HT-29 (cell line): Measurements from ENCODE around the gene VEZF1. TPM values are rescaled to one million over a fixed set of nuclear protein-coding genes. Genes with fewer than 3 reads are reported as not detected.

Source experiments
- DNase-seq: peaks from one replicate; pipeline ENCODE4 v3.0.0-alpha.2; 2015; ENCODE audit warnings: low spot score
- small RNA-seq: library from RNA; depleted of rRNA; stranded (forward); fragments of <200 nt; gene quantifications from one replicate; pipeline ENCODE3, GENCODE V24; 2014
- total RNA-seq: library from RNA; depleted of rRNA; stranded (reverse); fragments of >200 nt; shearing (Covaris generic); gene quantifications from 2 replicates; pipeline ENCODE4 v1.2.3, GENCODE V29; 2014; rRNA removed

The VEZF1 gene
- total RNA-seq, 1 experiment from 2014 or later, result 47.5 TPM

- no peak for DNase-seq
Measured at GRCh38 chr17:57929386-57929785, 58.7 kb downstream of the VEZF1 start.

- DNase-seq, result no peak
Measured at GRCh38 chr17:57928928-57929327, 59.1 kb downstream of the VEZF1 start.

GRCh38 chr17:57927048-57927723 is 60.9 kb downstream of the VEZF1 start:
- DNase-seq, result no peak

DNA sequence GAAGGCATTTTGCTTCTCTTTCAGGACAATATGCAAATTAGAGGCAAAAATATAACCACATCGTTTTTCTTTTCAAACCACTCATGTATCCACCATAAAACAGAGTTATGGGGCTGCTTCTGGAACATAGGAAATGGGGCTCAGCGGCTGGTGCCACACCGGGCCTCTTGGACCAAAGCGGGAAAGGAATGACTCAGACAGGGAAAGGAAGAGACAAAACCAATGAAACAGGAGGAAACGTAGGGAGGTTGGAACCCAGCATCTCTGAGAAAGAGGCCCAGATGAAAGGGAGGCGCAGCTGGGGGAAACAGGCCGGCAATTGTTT is 61.4 kb downstream of the VEZF1 start:
- no peak for DNase-seq

DNA sequence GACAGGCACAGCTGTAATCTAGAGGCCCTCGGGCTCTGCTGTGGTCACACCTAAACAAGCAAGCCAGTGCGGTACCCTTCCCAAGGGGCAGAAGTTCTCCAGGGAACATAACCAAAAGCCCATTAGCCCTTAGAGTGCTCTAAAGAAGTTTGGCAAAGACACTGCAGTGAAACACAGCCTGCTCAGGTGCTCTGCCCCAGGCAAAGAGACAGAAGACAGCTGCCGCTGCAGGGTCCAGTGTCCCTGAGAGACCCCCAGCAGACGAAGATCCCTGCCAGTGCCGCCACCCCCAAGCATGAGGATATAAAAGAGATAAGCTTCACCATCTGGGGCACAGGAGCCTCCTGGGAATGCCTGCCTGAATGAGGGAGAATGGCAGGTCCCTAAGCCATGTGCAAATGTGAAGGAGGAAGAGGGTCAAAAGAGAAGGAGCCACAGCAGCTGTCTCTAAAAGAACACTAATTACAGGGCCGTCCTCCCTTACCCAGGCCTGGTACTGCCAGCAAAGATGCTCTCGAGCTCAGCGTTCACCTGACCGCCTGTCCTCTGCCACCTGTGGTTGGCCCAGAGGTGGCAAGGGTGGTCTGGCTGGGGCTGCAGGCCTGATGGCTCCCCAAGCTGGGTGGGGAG is 62.6 kb downstream of the VEZF1 start:
- DNase-seq, result no peak

DNA sequence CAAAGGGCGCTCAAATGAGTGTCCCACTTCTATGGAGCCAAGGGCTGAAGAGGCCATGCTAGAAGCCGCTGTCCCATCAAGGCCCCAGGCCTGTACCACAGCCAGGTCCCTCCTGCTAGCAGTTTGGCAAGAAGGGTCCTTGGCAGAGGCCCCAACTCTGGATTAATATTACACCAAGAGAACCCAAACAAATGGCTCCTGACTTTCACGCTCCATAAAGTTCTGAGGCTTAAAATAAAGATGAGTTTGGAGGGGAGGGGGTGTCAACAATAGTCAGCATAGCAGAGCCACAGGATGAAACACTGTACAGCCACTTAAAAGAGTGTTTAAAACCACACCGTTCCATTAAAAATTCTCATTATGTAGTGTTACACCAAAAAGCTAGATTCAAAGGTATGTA is 63.4 kb downstream of the VEZF1 start:
- DNase-seq, result no peak

Small RNAs within 50 kb of the gene (small RNA-seq; reads per million reads assigned to genes)
- not detected for gene AC015813.4

Other genes starting within 250 kb of the VEZF1 start
- not detected in 2 replicates for gene CCDC182, start 243.0 kb downstream of the VEZF1 start, total RNA-seq
- gene MRPS23, start 138.2 kb downstream of the VEZF1 start, total RNA-seq, result 39.9 and 52.7 TPM in 2 replicates
- gene CUEDC1, start 32.8 kb downstream of the VEZF1 start, total RNA-seq, result 37.6 and 45.5 TPM in 2 replicates
- gene SRSF1, start 19.0 kb upstream of the VEZF1 start, total RNA-seq, result 404 and 436 TPM in 2 replicates
- 18.6 and 20.5 TPM in 2 replicates for gene DYNLL2, start 95.2 kb upstream of the VEZF1 start, total RNA-seq
- not detected in 2 replicates for gene OR4D1, start 160.1 kb upstream of the VEZF1 start, total RNA-seq
- not detected in 2 replicates for gene OR4D2, start 178.7 kb upstream of the VEZF1 start, total RNA-seq
- gene EPX, start 204.5 kb upstream of the VEZF1 start, total RNA-seq, result not detected in 2 replicates
- gene MKS1, start 231.0 kb upstream of the VEZF1 start, total RNA-seq, result 5.1 and 8.9 TPM in 2 replicates